Activated T-helper 2 cell treated with anti-CD3 and anti-CD28 coated beads, Interferon-gamma antibody, Interleukin-2, Interleukin-4, amounts not matched to agents 10 μg/mL and 5 μg/mL and 100 μg/mL, durations not matched to agents 14 hours and 24 hours and 36 hours (primary cell): ENCODE data around the gene SLC29A3. TPM values are rescaled to one million over a fixed set of nuclear protein-coding genes. Genes with fewer than 3 reads are reported as not detected.
"Not testable (repeated sequence)": the region's sequence is repeated elsewhere in the genome, so short reads cannot be mapped to it uniquely, and the experiment has no call there.

ENCODE experiments used
- DNase-seq: peaks from one replicate; pipeline ENCODE4 v3.0.0; 2021; ENCODE audit warnings: low spot score
- H3K27ac Mint-ChIP-seq: one replicate; pipeline ENCODE4 v1.8.0; 2021; ENCODE audit warnings: mixed read lengths
- H3K27me3 Mint-ChIP-seq: one replicate; pipeline ENCODE4 v1.8.0; 2021; ENCODE audit warnings: low read depth, mixed read lengths
- H3K36me3 Mint-ChIP-seq: one replicate; pipeline ENCODE4 v1.8.0; 2021; ENCODE audit warnings: low read depth, mixed read lengths
- H3K4me1 Mint-ChIP-seq: one replicate; pipeline ENCODE4 v1.8.0; 2021; ENCODE audit warnings: low read depth, mixed read lengths
- H3K4me3 Mint-ChIP-seq: one replicate; pipeline ENCODE4 v1.8.0; 2021; ENCODE audit warnings: low read depth, mild to moderate bottlenecking, moderate library complexity, mixed read lengths
- H3K9me3 Mint-ChIP-seq: one replicate; pipeline ENCODE4 v1.8.0; 2021; ENCODE audit warnings: mixed read lengths
- intact Hi-C: fragments of 100-400 bp; cut with micrococcal nuclease; formaldehyde crosslinking; loops from one replicate; pipeline ENCODE4 v1.15.1; 2023
- total RNA-seq: library from RNA; stranded (reverse); gene quantifications from 2 replicates; pipeline ENCODE4 v1.2.3, GENCODE V29; 2022

The SLC29A3 gene
- total RNA-seq, 1 donor from 2014 or later = 7.2 TPM

GRCh38 chr10:71296811-71297210 is 22.2 kb upstream of the SLC29A3 start:
- not testable (repeated sequence) for DNase-seq, H3K4me1 Mint-ChIP-seq

GRCh38 chr10:71297343-71297742 is 21.7 kb upstream of the SLC29A3 start:
- Mint-ChIP-seq H3K4me1 (no peaks in the 10 kb centered on the region), H3K27ac (no peak overlapping the region), H3K9me3 (no peaks in the 10 kb centered on the region), H3K4me3 (no peak overlapping the region), H3K27me3 (peaks cover 2% of the 10 kb centered on the region), H3K36me3 (no peaks in the 10 kb centered on the region)
- intact Hi-C loops = no loop called here
- DNase-seq = no peak

More at GRCh38 chr10:71296811-71297210, 22.2 kb upstream of the SLC29A3 start:
- H3K36me3 Mint-ChIP-seq, intact Hi-C loops, H3K27ac Mint-ChIP-seq, H3K4me3 Mint-ChIP-seq, H3K27me3 Mint-ChIP-seq, H3K9me3 Mint-ChIP-seq: not testable (repeated sequence)

- Mint-ChIP-seq H3K9me3 (no peaks in the 10 kb centered on the region), H3K4me3 (no peak overlapping the region), H3K36me3 (no peaks in the 10 kb centered on the region), H3K27me3 (peaks cover 2% of the 10 kb centered on the region), H3K27ac (no peak overlapping the region), H3K4me1 (no peaks in the 10 kb centered on the region)
- no peak for DNase-seq
- intact Hi-C loops = no loop called here
Observed at GRCh38 chr10:71299071-71299785, 19.8 kb upstream of the SLC29A3 start.

GRCh38 chr10:71300555-71301370 is 18.3 kb upstream of the SLC29A3 start:
- no peak overlapping the region for H3K4me3 Mint-ChIP-seq
- intact Hi-C loops = no loop called here
- DNase-seq = no peak
- peaks cover 2% of the 10 kb centered on the region for H3K27me3 Mint-ChIP-seq
- H3K9me3 Mint-ChIP-seq = no peaks in the 10 kb centered on the region
- no peak overlapping the region for H3K27ac Mint-ChIP-seq
- no peaks in the 10 kb centered on the region for H3K4me1 Mint-ChIP-seq
- no peaks in the 10 kb centered on the region for H3K36me3 Mint-ChIP-seq

- Mint-ChIP-seq H3K36me3 (no peaks in the 10 kb centered on the region), H3K4me3 (no peak overlapping the region), H3K27me3 (peaks cover 2% of the 10 kb centered on the region), H3K4me1 (no peaks in the 10 kb centered on the region), H3K9me3 (no peaks in the 10 kb centered on the region), H3K27ac (no peak overlapping the region)
- DNase-seq = no peak
- intact Hi-C loops = no loop called here
Observed at GRCh38 chr10:71301371-71301916, 17.6 kb upstream of the SLC29A3 start.

GRCh38 chr10:71302451-71302850 is 16.6 kb upstream of the SLC29A3 start:
- H3K9me3 Mint-ChIP-seq = no peaks in the 10 kb centered on the region
- H3K36me3 Mint-ChIP-seq = no peaks in the 10 kb centered on the region
- no peak for DNase-seq
- intact Hi-C loops = no loop called here
- no peak overlapping the region for H3K27ac Mint-ChIP-seq
- no peaks in the 10 kb centered on the region for H3K4me1 Mint-ChIP-seq
- peaks cover 2% of the 10 kb centered on the region for H3K27me3 Mint-ChIP-seq
- no peak overlapping the region for H3K4me3 Mint-ChIP-seq

- DNase-seq = no peak
- no peaks in the 10 kb centered on the region for H3K36me3 Mint-ChIP-seq
- H3K9me3 Mint-ChIP-seq = no peaks in the 10 kb centered on the region
- H3K4me1 Mint-ChIP-seq = no peaks in the 10 kb centered on the region
- no peak overlapping the region for H3K27ac Mint-ChIP-seq
- intact Hi-C loops = no loop called here
- H3K4me3 Mint-ChIP-seq = no peak overlapping the region
- H3K27me3 Mint-ChIP-seq = peaks cover 2% of the 10 kb centered on the region
Observed at GRCh38 chr10:71302874-71303568, 16.0 kb upstream of the SLC29A3 start.

- Mint-ChIP-seq H3K4me1 (no peaks in the 10 kb centered on the region), H3K27me3 (peaks cover 2% of the 10 kb centered on the region), H3K27ac (no peak overlapping the region), H3K9me3 (no peaks in the 10 kb centered on the region), H3K36me3 (no peaks in the 10 kb centered on the region), H3K4me3 (no peak overlapping the region)
- DNase-seq = no peak
- intact Hi-C loops = no loop called here
Observed at GRCh38 chr10:71303569-71303907, 15.5 kb upstream of the SLC29A3 start.

GRCh38 chr10:71304914-71305313 is 14.1 kb upstream of the SLC29A3 start:
- Mint-ChIP-seq H3K36me3 (no peaks in the 10 kb centered on the region), H3K27ac (no peak overlapping the region), H3K4me3 (no peak overlapping the region), H3K27me3 (no peaks in the 10 kb centered on the region), H3K9me3 (no peaks in the 10 kb centered on the region), H3K4me1 (no peaks in the 10 kb centered on the region)
- no peak for DNase-seq
- intact Hi-C loops = no loop called here

- intact Hi-C loops = no loop called here
Observed at GRCh38 chr10:71306979-71307378, 12.1 kb upstream of the SLC29A3 start.

GRCh38 chr10:71307469-71308085 is 11.5 kb upstream of the SLC29A3 start:
- no peaks in the 10 kb centered on the region for H3K9me3 Mint-ChIP-seq
- H3K4me3 Mint-ChIP-seq = no peak overlapping the region
- intact Hi-C loops = no loop called here
- H3K27ac Mint-ChIP-seq = no peak overlapping the region
- H3K4me1 Mint-ChIP-seq = no peaks in the 10 kb centered on the region
- no peaks in the 10 kb centered on the region for H3K36me3 Mint-ChIP-seq
- H3K27me3 Mint-ChIP-seq = peaks cover 11% of the 10 kb centered on the region
- DNase-seq = no peak

More at GRCh38 chr10:71306979-71307378, 12.1 kb upstream of the SLC29A3 start:
- no peaks in the 10 kb centered on the region for H3K4me1 Mint-ChIP-seq
- no peak overlapping the region for H3K27ac Mint-ChIP-seq
- H3K36me3 Mint-ChIP-seq = no peaks in the 10 kb centered on the region
- no peaks in the 10 kb centered on the region for H3K9me3 Mint-ChIP-seq
- peaks cover 9% of the 10 kb centered on the region for H3K27me3 Mint-ChIP-seq
- no peak overlapping the region for H3K4me3 Mint-ChIP-seq
- no peak for DNase-seq

- peaks cover 14% of the 10 kb centered on the region for H3K27me3 Mint-ChIP-seq
- no peaks in the 10 kb centered on the region for H3K9me3 Mint-ChIP-seq
- no peaks in the 10 kb centered on the region for H3K4me1 Mint-ChIP-seq
- no peak overlapping the region for H3K4me3 Mint-ChIP-seq
- intact Hi-C loops = no loop called here
- H3K27ac Mint-ChIP-seq = no peak overlapping the region
- no peaks in the 10 kb centered on the region for H3K36me3 Mint-ChIP-seq
- no peak for DNase-seq
Observed at GRCh38 chr10:71308244-71308643, 10.8 kb upstream of the SLC29A3 start.
